Thymus (tissue), 2 donors: ENCODE data around the gene NEXN. TPM values are rescaled to one million over a fixed set of nuclear protein-coding genes. Genes with fewer than 3 reads are reported as not detected.

Experiments
- polyA plus RNA-seq: library from polyadenylated mRNA; stranded (reverse); fragments of 200-250 nt; gene quantifications from one replicate; pipeline ENCODE4 v1.2.3, GENCODE V29; 2013
- total RNA-seq: library from RNA; stranded (reverse); fragments of 120-200 nt; gene quantifications from one replicate; pipeline ENCODE4 v1.2.4, GENCODE V29; 2013
- donor health status: healthy.

The NEXN gene
- total and polyA plus RNA-seq, 2 donors: 0.52 to 11.6 TPM

Other genes with a start within 250 kb of the NEXN start
- 44.6 TPM for gene ZZZ3, start 206.0 kb upstream of the NEXN start, total RNA-seq
- gene ZZZ3, start 206.0 kb upstream of the NEXN start, polyA plus RNA-seq: 20.6 TPM
- 45.4 TPM for gene USP33, start 128.8 kb upstream of the NEXN start, total RNA-seq
- gene USP33, start 128.8 kb upstream of the NEXN start, polyA plus RNA-seq: 48.8 TPM
- 9.2 TPM for gene MIGA1, start 109.0 kb upstream of the NEXN start, total RNA-seq
- gene MIGA1, start 109.0 kb upstream of the NEXN start, polyA plus RNA-seq: 3.9 TPM
- gene FUBP1, start 90.4 kb downstream of the NEXN start, total RNA-seq: 182 TPM
- gene FUBP1, start 90.4 kb downstream of the NEXN start, polyA plus RNA-seq: 110 TPM
- 17.8 TPM for gene DNAJB4, start 116.3 kb downstream of the NEXN start, total RNA-seq
- gene DNAJB4, start 116.3 kb downstream of the NEXN start, polyA plus RNA-seq: 16.1 TPM
- gene GIPC2, start 157.3 kb downstream of the NEXN start, total RNA-seq: 0.28 TPM
- 1.3 TPM for gene GIPC2, start 157.3 kb downstream of the NEXN start, polyA plus RNA-seq